ENCODE data around the gene ASAP2. TPM values are rescaled to one million over a fixed set of nuclear protein-coding genes. Genes with fewer than 3 reads are reported as not detected.

ASAP2 gene
- total RNA-seq, 4 donors from 2014 or later: 33.2 to 62.1 (median 54.5) TPM

DNA sequence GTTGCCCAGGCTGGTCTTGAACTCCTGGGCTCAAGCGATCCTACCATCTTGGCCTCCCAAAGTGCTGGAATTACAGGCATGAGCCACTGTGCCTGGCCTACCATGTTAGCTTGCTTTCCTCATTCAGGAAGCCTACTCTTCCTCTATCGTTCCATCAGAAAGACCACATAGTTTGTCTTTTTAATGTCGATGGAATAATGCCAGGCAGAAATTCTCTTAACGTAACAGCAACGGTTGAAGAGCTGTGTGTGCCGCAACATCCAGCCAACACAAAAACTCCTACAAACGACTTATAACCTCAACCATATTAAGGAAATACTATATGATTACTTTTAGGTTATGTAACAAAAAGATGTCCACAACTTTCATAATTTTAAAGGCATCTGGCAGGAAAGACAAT lies 206.2 kb downstream of the ASAP2 start:
- intact Hi-C loops (cut with DNase I; ENCODE audit: low total_unique reads): no loop called here
- H3K27me3 ChIP-seq: no peaks in the 10 kb centered on the region

DNA sequence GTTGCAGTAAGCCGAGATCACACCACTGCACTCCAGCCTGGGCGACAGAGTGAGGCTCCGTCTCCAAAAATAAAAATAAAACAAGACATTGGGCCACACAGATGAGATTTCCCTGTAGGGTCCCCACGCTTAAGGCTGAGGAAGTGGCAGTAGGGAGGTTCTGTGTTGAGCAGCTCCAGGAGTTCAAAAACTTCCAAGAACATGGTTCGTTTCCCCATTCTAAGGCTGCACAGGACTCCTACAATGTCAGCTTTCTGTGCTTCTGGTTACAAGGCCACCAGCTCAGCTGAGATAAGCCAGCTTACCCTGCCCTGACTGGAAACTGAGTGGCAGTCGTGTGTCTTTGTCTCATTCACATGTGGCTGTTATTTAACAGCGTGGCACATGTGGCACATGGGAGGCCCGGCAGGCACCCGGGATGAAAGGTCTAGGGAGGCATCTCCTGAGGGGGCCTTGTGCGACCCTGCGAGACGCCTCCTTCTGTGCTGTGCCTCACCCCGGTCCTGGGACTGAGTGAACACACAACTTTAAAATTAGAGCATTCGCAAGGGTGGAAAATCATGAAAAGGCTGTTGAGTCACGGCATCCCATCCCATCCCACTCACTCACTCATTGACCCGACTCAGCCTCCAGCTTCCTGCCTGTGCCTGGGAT lies 209.0 kb downstream of the ASAP2 start:
- Histone ChIP-seq H3K4me1 (peaks cover 0 to 4% (median 1%) of the 10 kb centered on the region in 4 donors), H3K4me3 (no peak overlapping the region), H3K27me3 (no peaks in the 10 kb centered on the region), H3K9me3 (no peaks in the 10 kb centered on the region), H3K36me3 (peaks cover 0 to 5% (median 0%) of the 10 kb centered on the region in 4 donors), H3K27ac (no peak overlapping the region)
- no peak for TF ChIP-seq EP300 (IDR thresholded peaks at IDR 0.05; ENCODE audit: low read depth)
- no peak for TF ChIP-seq POLR2A (IDR thresholded peaks at IDR 0.05)
- TF ChIP-seq, protein P1, sequence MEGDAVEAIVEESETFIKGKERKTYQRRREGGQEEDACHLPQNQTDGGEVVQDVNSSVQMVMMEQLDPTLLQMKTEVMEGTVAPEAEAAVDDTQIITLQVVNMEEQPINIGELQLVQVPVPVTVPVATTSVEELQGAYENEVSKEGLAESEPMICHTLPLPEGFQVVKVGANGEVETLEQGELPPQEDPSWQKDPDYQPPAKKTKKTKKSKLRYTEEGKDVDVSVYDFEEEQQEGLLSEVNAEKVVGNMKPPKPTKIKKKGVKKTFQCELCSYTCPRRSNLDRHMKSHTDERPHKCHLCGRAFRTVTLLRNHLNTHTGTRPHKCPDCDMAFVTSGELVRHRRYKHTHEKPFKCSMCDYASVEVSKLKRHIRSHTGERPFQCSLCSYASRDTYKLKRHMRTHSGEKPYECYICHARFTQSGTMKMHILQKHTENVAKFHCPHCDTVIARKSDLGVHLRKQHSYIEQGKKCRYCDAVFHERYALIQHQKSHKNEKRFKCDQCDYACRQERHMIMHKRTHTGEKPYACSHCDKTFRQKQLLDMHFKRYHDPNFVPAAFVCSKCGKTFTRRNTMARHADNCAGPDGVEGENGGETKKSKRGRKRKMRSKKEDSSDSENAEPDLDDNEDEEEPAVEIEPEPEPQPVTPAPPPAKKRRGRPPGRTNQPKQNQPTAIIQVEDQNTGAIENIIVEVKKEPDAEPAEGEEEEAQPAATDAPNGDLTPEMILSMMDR (IDR thresholded peaks at IDR 0.05): no peak
- TF ChIP-seq POLR2AphosphoS5 (IDR thresholded peaks at IDR 0.05): no peak
- no peak for DNase-seq
- in situ Hi-C loops (cut with MboI; ENCODE audit: low pct_ligation_motif_present in 1 of 4, low pct_unique_long_range_greater_than_20kb in 1 of 4, low sequenced_read_pairs in 3 of 4) (no loop called here), intact Hi-C loops (cut with DNase I; ENCODE audit: low total_unique reads) (no loop called here)
- 91 to 97% methylated on average over 5 to 16 of the region's 16 CpGs for WGBS, 2 donors (ENCODE audit: low coverage in 1 of 2)

More for the DNA sequence above, 206.2 kb downstream of the ASAP2 start:
- in situ Hi-C loops (cut with MboI; ENCODE audit: low pct_ligation_motif_present in 1 of 4, low pct_unique_long_range_greater_than_20kb in 1 of 4, low sequenced_read_pairs in 3 of 4): no loop called here
- peaks cover 0 to 5% (median 2%) of the 10 kb centered on the region in 4 donors for H3K36me3 ChIP-seq
- TF ChIP-seq EP300 (IDR thresholded peaks at IDR 0.05; ENCODE audit: low read depth) (no peak), POLR2AphosphoS5 (IDR thresholded peaks at IDR 0.05) (no peak), POLR2A (IDR thresholded peaks at IDR 0.05) (no peak)
- TF ChIP-seq, protein P1 (IDR thresholded peaks at IDR 0.05): no peak
- H3K4me3 ChIP-seq: no peak overlapping the region
- H3K27ac ChIP-seq: no peak overlapping the region
- 71 to 80% methylated on average over 5 to 7 of the region's 7 CpGs for WGBS, 2 donors (ENCODE audit: low coverage in 1 of 2)
- no peaks in the 10 kb centered on the region for H3K9me3 ChIP-seq
- no peak for DNase-seq
- H3K4me1 ChIP-seq: no peaks in the 10 kb centered on the region

DNA sequence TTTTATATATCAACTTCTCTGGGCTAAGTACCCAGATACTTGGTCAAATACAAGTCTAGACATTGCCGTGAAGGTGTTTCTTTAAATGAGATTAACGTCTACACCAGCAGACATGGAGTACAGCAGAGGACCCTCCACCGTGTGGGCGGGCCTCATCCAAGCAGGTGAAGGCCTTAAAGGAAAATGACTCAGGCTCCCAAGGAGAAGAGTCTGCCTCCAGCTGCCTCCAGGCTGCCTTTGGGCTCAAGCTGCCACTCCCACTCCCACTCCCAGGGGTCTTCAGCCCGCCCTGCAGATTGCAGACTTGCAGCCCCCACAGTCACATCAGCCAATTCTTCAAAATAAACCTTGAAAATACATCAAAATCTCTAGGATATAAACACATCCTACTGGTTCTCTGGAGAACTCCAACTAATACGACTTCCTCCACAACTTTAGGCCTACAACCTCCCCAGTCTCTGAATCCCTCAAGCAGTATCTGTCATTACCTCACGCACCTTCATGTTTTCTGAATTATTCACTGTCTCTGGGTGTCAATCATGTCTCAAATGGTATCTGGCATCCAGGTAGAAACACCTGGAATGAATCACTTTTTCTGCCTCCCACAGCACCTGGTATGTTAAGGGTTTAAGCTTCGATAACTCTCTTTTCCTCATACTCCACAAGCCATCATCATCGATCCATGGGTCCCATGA lies 209.8 kb downstream of the ASAP2 start:
- H3K4me1 ChIP-seq: peaks cover 0 to 12% (median 3%) of the 10 kb centered on the region in 4 donors
- in situ Hi-C loops (cut with MboI; ENCODE audit: low pct_ligation_motif_present in 1 of 4, low pct_unique_long_range_greater_than_20kb in 1 of 4, low sequenced_read_pairs in 3 of 4): no loop called here
- WGBS, 2 donors (ENCODE audit: low coverage in 1 of 2): 92 to 94% methylated on average over 4 to 9 of the region's 9 CpGs
- TF ChIP-seq, protein P1 (IDR thresholded peaks at IDR 0.05): no peak
- TF ChIP-seq POLR2AphosphoS5 (IDR thresholded peaks at IDR 0.05): no peak
- no peak for TF ChIP-seq EP300 (IDR thresholded peaks at IDR 0.05; ENCODE audit: low read depth)
- TF ChIP-seq POLR2A (IDR thresholded peaks at IDR 0.05): no peak
- no peak overlapping the region for H3K27ac ChIP-seq
- no peak overlapping the region for H3K4me3 ChIP-seq
- H3K36me3 ChIP-seq: peaks cover 0 to 2% (median 0%) of the 10 kb centered on the region in 4 donors
- intact Hi-C loops (cut with DNase I; ENCODE audit: low total_unique reads): no loop called here
- H3K27me3 ChIP-seq: no peaks in the 10 kb centered on the region
- DNase-seq: no peak
- H3K9me3 ChIP-seq: no peaks in the 10 kb centered on the region

DNA sequence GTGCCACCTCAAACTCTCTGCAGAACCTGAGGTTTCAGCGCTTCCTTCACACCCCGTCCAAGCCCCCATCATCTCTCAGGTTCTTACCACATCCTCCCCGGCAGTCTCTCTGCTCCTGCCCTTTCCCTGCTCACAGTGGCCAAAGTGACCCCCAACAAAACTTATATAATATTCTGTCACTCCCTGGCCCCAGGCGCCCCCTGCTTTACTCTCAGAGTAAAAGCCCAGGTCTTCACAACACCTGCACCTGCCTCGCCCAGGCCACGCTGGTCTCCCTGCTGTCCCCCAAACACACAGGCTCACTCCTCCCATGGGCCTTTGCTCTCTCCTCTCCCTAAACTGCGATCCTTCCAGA lies 210.3 kb downstream of the ASAP2 start:
- intact Hi-C loops (cut with DNase I; ENCODE audit: low total_unique reads) (no loop called here), in situ Hi-C loops (cut with MboI; ENCODE audit: low pct_ligation_motif_present in 1 of 4, low pct_unique_long_range_greater_than_20kb in 1 of 4, low sequenced_read_pairs in 3 of 4) (no loop called here)
- peaks cover 3 to 17% (median 7%) of the 10 kb centered on the region in 4 donors for H3K4me1 ChIP-seq
- no peaks in the 10 kb centered on the region for H3K27me3 ChIP-seq
- no peak overlapping the region for H3K27ac ChIP-seq
- no peak for TF ChIP-seq POLR2AphosphoS5 (IDR thresholded peaks at IDR 0.05)
- TF ChIP-seq, protein P1 (IDR thresholded peaks at IDR 0.05): no peak
- no peak for TF ChIP-seq EP300 (IDR thresholded peaks at IDR 0.05; ENCODE audit: low read depth)
- no peak for TF ChIP-seq POLR2A (IDR thresholded peaks at IDR 0.05)
- no peak overlapping the region for H3K4me3 ChIP-seq
- 91 to 93% methylated on average over 6 to 7 of the region's 7 CpGs for WGBS, 2 donors (ENCODE audit: low coverage in 1 of 2)
- no peak for DNase-seq
- no peaks in the 10 kb centered on the region for H3K36me3 ChIP-seq
- H3K9me3 ChIP-seq: no peaks in the 10 kb centered on the region

All from transverse colon (tissue), 4 donors.